Pancreas (tissue), 10 donors: Measurements from ENCODE around the gene IDUA. TPM values are rescaled to one million over a fixed set of nuclear protein-coding genes. Genes with fewer than 3 reads are reported as not detected.
A peak's percentile ranks its signal among the peaks of the same experiment; 100 is the strongest.
"Not testable (repeated sequence)": the region's sequence is repeated elsewhere in the genome, so short reads cannot be mapped to it uniquely, and the experiment has no call there.

Source experiments
- ATAC-seq, 4 donors: fragments of 200-7000 bp; cut with Tn5 transposase; one replicate each; pipeline versions ENCODE4 v1.8.0 to v1.9.1; 2020; ENCODE audit warnings: mild to moderate bottlenecking in 4 of 4, moderate library complexity in 4 of 4
- DNase-seq, 6 donors: peaks; one replicate each; pipeline ENCODE4 v3.0.0-alpha.2; 2020
- FAIRE-seq: peaks from 2 replicates; lab custom pipeline; 2012; peaks lifted over from hg19 to GRCh38; lab: Jason Lieb, UNC
- H3K27ac ChIP-seq, 4 donors: fragments of 200-600 bp; sonication (generic); 1 replicate in 3 of 4; 2 replicates in 1 of 4; pipeline versions ENCODE4 v1.5.0 to v1.8.0; 2020
- H3K27me3 ChIP-seq, 4 donors: fragments of 200-600 bp; one replicate each; pipeline ENCODE4 v1.8.0; 2021
- H3K36me3 ChIP-seq, 3 donors: fragments of 200-600 bp; sonication (generic) in 1 of 3; one replicate each; pipeline versions ENCODE4 v1.5.0 to v1.8.0; 2020 to 2021
- H3K4me1 ChIP-seq, 3 donors: fragments of 200-600 bp; one replicate each; pipeline ENCODE4 v1.8.0; 2021
- H3K4me3 ChIP-seq, 4 donors: fragments of 200-600 bp; sonication (generic) in 2 of 4; one replicate each; pipeline versions ENCODE4 v1.5.0 to v1.8.0; 2020 to 2021
- H3K9me3 ChIP-seq, 4 donors: fragments of 200-600 bp; one replicate each; pipeline ENCODE4 v1.8.0; 2021
- WGBS, 2 donors: extraction: QIAGEN DNeasy Blood & Tissue Kit; methylation state at CpG; one replicate each; pipeline ENCODE4 v1.1.7; 2013; 5-methylcytosine and 5-hydroxymethylcytosine counted together
- intact Hi-C, 3 donors: fragments of 100-400 bp; cut with DNase I; formaldehyde crosslinking; loops; one replicate each; pipeline versions ENCODE4 v1.11.1 to v1.14.2; 2022
- polyA plus RNA-seq, 2 donors: library from polyadenylated mRNA; stranded (reverse); fragments of 200-250 nt; gene quantifications; one replicate each; pipeline ENCODE4 v1.2.3, GENCODE V29; 2013
- total RNA-seq, 6 donors: library from RNA; stranded (reverse); fragmentation: NEBNext Ultra II Directional in 4 of 6; extraction: Animal tissue kit (Norgen Biotek cat#: 25700) in 4 of 6; gene quantifications; one replicate each; pipeline versions ENCODE4 v1.2.1 to v1.2.4, GENCODE V29; 2021 to 2023
- TF ChIP-seq, protein P1 (sequence below), 4 donors: fragments of 200-600 bp; sonication (generic) in 3 of 4; IDR thresholded peaks; one replicate each; pipeline versions ENCODE4 v1.5.0 to v1.8.0; 2021; ENCODE audit warnings: antibody characterized with exemption in 4 of 4
- donor health status: healthy with polysubstance abuse.
- donor health status: DM: no; HTN: no; CAD: no; lungs with moderate emphysema.
- donor health status: DM: no; HTN: no; CAD: no.
- donor health status: control.
- donor health status: control.
- donor health status: Bipolar disorder and iron deficiency.
- donor health status: DM: yes; HTN: yes; CAD: no.
- donor health status: DM: no; HTN: no; CAD: no.
- donor health status: DM: no; HTN: no; CAD: no.
- donor health status: DM: yes; HTN: yes; CAD: no.

Gene IDUA
- total and polyA plus RNA-seq, 8 donors, result 17.6 to 56.9 (median 23.3) TPM

DNA sequence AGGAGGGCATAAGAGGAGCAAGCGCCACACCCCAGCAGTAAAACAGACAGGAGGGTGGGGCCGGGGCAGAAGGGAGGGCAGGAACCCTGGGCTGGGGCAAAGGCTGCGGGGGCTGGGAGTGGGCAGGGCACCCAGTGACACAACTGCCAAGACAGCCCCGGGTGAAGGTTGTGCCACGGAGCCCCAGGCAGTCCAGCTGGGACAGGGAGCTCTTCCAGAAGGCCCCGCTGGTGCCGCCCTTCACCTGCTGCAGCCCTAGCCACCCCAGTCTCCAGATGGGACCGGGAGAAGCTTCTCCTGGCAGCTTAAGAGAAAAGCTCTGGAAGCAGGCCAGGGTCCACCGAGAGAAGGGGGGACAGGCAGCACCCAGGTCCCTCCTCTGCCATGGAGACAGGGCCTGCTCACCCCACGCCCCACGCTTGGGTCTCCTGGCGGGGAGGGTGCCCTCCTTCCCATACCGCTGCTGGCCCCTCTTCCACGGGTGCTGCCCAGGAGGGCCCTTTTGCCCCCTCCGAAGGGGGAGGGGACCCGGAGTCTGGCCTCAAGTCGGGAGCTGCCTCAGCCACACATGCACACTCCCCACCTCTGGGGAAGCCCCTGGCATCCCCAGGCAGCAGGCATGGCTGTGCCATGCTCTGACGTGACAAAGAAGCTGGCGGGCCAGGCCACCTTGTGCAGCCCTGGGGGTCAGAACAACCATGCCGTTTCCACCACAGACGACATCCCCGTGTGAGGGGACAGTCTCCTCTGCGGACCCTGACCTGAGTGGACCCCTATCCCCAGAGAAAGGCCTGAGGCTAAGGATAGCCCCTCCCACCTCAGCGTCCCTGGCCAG is 15.0 kb upstream of the IDUA start:
- peak in 2 of 6 donors; percentile 46 to 72 for DNase-seq
- TF ChIP-seq, protein P1, sequence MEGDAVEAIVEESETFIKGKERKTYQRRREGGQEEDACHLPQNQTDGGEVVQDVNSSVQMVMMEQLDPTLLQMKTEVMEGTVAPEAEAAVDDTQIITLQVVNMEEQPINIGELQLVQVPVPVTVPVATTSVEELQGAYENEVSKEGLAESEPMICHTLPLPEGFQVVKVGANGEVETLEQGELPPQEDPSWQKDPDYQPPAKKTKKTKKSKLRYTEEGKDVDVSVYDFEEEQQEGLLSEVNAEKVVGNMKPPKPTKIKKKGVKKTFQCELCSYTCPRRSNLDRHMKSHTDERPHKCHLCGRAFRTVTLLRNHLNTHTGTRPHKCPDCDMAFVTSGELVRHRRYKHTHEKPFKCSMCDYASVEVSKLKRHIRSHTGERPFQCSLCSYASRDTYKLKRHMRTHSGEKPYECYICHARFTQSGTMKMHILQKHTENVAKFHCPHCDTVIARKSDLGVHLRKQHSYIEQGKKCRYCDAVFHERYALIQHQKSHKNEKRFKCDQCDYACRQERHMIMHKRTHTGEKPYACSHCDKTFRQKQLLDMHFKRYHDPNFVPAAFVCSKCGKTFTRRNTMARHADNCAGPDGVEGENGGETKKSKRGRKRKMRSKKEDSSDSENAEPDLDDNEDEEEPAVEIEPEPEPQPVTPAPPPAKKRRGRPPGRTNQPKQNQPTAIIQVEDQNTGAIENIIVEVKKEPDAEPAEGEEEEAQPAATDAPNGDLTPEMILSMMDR (IDR thresholded peaks at IDR 0.05), result no peak
- peaks cover 10 to 17% (median 10%) of the 10 kb centered on the region in 3 donors for H3K4me1 ChIP-seq
- intact Hi-C loops, result no loop called here
- FAIRE-seq, result no peak
- 50 to 52% methylated on average over 20 to 24 of the region's 24 CpGs for WGBS, 2 donors
- H3K27ac ChIP-seq, result no peak overlapping the region
- peaks cover 0 to under 1% (median 0%) of the 10 kb centered on the region in 3 donors for H3K36me3 ChIP-seq
- peak overlapping the region in 2 of 4 donors; percentile 69 to 87 for H3K4me3 ChIP-seq
- no peaks in the 10 kb centered on the region for H3K27me3 ChIP-seq
- ATAC-seq, result peak in 1 of 4 donors; percentile 2
- no peaks in the 10 kb centered on the region for H3K9me3 ChIP-seq

DNA sequence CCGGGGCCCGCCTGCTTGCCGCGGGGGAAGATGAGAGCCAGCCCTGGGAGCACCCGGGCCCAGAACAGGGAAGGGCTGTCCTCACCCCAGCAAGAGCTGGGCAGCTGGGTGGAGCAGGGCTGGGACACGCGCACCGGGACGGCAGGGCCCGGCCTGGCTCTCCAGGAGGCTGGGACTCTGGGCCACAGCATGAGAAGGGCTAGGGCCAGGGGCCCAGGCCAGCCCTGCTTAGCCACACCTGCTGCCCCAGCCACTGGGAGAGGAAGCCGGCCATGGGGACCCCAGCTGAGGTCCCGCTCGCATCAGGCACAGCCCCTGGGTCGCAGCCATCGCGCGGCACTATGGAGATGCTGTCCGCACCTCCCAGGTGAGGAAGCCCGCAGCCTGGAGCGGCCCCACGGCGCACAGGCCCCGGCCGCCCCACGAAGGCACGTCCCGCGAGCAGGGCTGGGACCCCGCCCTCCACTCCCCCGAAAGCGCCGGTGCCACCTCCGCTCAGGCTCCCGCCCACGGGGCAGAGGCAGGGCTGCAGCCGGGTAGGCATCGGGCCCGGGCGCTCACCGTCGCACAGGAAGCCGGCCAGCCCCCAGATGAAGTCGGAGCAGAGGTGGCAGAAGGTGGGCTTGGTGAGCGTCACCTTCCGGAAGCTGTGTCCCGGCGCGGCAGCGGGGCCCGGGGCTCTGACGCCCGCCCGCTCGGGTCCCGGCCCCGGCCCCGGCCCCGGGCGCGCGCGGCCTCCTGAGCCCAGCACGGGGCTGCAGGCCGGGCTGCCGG is 14.0 kb upstream of the IDUA start:
- Histone ChIP-seq H3K27ac (no peak overlapping the region), H3K9me3 (no peaks in the 10 kb centered on the region), H3K27me3 (no peaks in the 10 kb centered on the region), H3K4me1 (peaks cover 10 to 17% (median 10%) of the 10 kb centered on the region in 3 donors), H3K36me3 (no peaks in the 10 kb centered on the region), H3K4me3 (peak overlapping the region; percentile 57 to 87 (median 72))
- 1% methylated on average over 52 to 65 of the region's 65 CpGs for WGBS, 2 donors
- TF ChIP-seq, protein P1 (IDR thresholded peaks at IDR 0.05), result no peak
- DNase-seq (peak in 3 of 6 donors; percentile 49 to 87 (median 70)), FAIRE-seq (no peak), ATAC-seq (peak; percentile 15 to 26 (median 19))
- intact Hi-C loops, result no loop called here

DNA sequence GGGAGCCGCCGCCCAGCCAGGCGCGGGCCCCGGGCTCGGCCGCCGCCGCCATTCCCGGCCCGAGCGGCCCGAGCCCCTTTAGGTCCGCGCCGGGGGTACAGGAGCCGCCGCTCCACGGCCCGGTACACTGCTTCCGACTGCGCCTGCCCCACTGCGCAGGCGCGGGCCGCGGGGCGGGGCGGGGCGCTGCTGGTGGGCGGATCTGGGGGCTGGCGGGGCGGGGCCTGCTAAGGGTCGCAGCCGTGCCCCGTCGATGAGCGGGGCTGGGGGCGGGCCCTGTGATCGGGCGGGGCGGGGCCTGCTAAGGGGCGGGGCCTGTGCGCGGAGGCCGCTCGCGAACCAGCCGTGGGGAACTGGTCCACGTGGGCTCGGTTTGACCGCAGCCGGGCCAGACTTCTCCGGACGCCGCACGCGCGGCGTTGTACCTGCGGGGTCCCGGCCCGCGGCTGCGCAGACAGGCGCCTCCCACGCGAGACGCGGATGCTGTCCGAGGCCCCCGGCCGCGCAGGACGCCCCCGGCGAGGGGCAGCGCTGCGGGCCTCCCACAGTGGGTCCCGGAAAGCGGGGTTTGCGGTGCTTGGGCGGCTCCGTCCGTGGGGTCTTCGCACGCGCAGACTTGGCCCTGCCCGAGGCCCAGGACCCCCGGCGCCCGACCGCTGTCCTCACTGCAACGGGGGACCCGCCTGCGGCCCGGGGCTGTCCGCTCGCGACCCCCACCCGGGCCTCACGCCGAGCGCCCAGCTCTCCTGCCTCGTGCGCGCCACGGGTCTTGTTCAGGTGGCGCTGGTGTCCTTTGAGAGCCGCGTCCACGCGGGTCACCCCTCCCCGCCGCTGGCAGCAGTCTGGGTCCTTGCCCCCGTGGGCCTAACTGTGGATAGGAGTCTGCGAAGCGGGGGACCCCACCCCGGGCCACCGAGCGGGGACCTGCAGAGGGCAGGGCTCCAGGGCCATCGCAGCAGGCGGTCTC is 13.1 kb upstream of the IDUA start, which contains the start of gene DGKQ:
Gene DGKQ (minus strand): TSS at position 139 of the 967 bp plus-strand sequence. CDS start 87 bp downstream, at position 52.
- 25 to 31% methylated on average over 74 to 123 of the region's 123 CpGs for WGBS, 2 donors
- ATAC-seq, result peak; percentile 94 to 98 (median 96)
- intact Hi-C loops, result no loop called here
- FAIRE-seq, result no peak
- Histone ChIP-seq H3K9me3 (no peaks in the 10 kb centered on the region), H3K27ac (no peak within 1 kb of the TSS), H3K27me3 (no peaks in the 10 kb centered on the region), H3K4me1 (peaks cover 10 to 17% (median 10%) of the 10 kb centered on the region in 3 donors), H3K4me3 (peak within 1 kb of the TSS; percentile 57 to 87 (median 72)), H3K36me3 (no peaks in the 10 kb centered on the region)
- DNase-seq, result peak; percentile 77 to 95 (median 91)
- TF ChIP-seq, protein P1 (IDR thresholded peaks at IDR 0.05), result no peak

DNA sequence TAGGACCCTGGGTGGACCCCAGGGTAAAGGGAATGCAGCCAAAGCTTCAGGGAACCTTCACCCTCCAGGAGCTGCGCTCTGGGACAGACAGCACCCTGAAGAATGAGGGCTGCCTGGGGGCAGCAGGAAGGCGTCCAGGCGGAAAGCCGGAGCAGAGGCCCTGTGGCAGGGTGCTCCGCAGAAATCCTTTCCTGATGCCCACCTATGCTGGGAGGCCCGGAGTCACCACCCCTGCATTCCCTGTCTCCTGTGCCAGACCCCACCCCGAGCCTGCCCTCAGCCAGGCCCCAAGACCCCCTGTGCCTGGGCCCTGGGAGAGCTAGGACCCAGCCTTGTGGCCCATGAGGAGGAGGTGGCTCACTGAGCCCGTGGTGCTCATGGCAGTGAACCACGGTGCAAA is 12.2 kb upstream of the IDUA start:
- intact Hi-C loops, result no loop called here
- Histone ChIP-seq H3K4me1 (peaks cover 10 to 17% (median 10%) of the 10 kb centered on the region in 3 donors), H3K27ac (no peak overlapping the region), H3K27me3 (no peaks in the 10 kb centered on the region), H3K9me3 (no peaks in the 10 kb centered on the region), H3K4me3 (no peak overlapping the region), H3K36me3 (no peaks in the 10 kb centered on the region)
- WGBS, 2 donors, result 93 to 95% methylated on average over 9 of the region's 9 CpGs
- no peak for ATAC-seq
- DNase-seq, result peak in 2 of 6 donors; percentile 35 to 68
- no peak for FAIRE-seq
- TF ChIP-seq, protein P1 (IDR thresholded peaks at IDR 0.05), result no peak

DNA sequence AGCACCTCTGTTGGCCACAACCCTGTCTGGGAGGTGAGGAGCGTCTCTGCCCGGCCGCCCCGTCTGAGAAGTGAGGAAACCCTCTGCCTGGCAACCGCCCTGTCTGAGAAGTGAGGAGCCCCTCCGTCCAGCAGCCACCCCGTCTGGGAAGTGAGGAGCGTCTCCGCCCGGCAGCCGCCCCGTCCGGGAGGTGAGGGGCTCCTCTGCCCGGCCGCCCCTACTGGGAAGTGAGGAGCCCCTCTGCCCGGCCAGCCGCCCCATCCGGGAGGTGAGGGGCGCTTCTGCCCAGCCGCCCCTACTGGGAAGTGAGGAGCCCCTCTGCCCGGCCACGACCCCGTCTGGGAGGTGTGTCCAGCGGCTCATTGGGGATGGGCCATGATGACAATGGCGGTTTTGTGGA is 10.8 kb upstream of the IDUA start:
- H3K9me3 ChIP-seq, H3K36me3 ChIP-seq, FAIRE-seq, ATAC-seq, H3K4me3 ChIP-seq, DNase-seq, H3K27me3 ChIP-seq, intact Hi-C loops, H3K27ac ChIP-seq: not testable (repeated sequence)
- WGBS, 2 donors, result 97 to 98% methylated on average over 18 to 24 of the region's 25 CpGs
- peaks cover 10 to 17% (median 10%) of the 10 kb centered on the region in 3 donors for H3K4me1 ChIP-seq
